ENCODE data around the gene PPM1H. TPM values are rescaled to one million over a fixed set of nuclear protein-coding genes. Genes with fewer than 3 reads are reported as not detected.
"Not testable (repeated sequence)": the region's sequence is repeated elsewhere in the genome, so short reads cannot be mapped to it uniquely, and the experiment has no call there.

PPM1H gene
- total and polyA plus RNA-seq, 2 donors (not counting 1 experiment from before 2014, with no cell fraction given): 0.01 TPM; not detected in 1

- H4K20me1 ChIP-seq (ENCODE audit: control insufficient read depth, insufficient read depth, low read length, poor library complexity, severe bottlenecking); H3K4me1 ChIP-seq (ENCODE audit: control insufficient read depth in 2 of 2, insufficient read depth in 2 of 2, low read length in 2 of 2); H3K9me3 ChIP-seq (ENCODE audit: control extremely low read depth in 1 of 3, control insufficient read depth in 2 of 3, insufficient read depth in 1 of 3, low read length in 2 of 3); H3K9ac ChIP-seq (ENCODE audit: low read length); H3K4me1 Mint-ChIP-seq; H3K27me3 Mint-ChIP-seq; DNase-seq; CTCF ChIA-PET; POLR2A ChIA-PET; ATAC-seq (ENCODE audit: low read depth); intact Hi-C loops (cut with micrococcal nuclease); H3K9me3 Mint-ChIP-seq (ENCODE audit: insufficient read depth); H3K4me3 Mint-ChIP-seq; H3K4me2 ChIP-seq (replicated peaks; ENCODE audit: low read depth, low read length, poor library complexity, severe bottlenecking); H2AFZ ChIP-seq (ENCODE audit: insufficient read depth, low read depth, low read length, poor library complexity, severe bottlenecking); H3K36me3 ChIP-seq (replicated peaks in 1 of 2; ENCODE audit: control extremely low read depth in 1 of 2, control insufficient read depth in 1 of 2, extremely low read depth in 1 of 2, insufficient read depth in 2 of 2, low read length in 1 of 2); H3K27ac Mint-ChIP-seq; H3K27me3 ChIP-seq (replicated peaks in 1 of 4; ENCODE audit: control extremely low read depth in 1 of 4, control insufficient read depth in 3 of 4, insufficient read depth in 4 of 4, low read length in 3 of 4); H3K79me2 ChIP-seq (ENCODE audit: control insufficient read depth, insufficient read depth, low read length); H3K27ac ChIP-seq (ENCODE audit: low read length in 2 of 2); H3K4me3 ChIP-seq (ENCODE audit: control extremely low read depth in 1 of 5, extremely low read depth in 1 of 5, insufficient read depth in 1 of 5, low read depth in 2 of 5, low read length in 4 of 5): not testable (repeated sequence)
- 94% methylated on average over 10 of the region's 11 CpGs for WGBS (ENCODE audit: insufficient coverage)
Measured at GRCh38 chr12:62965242-62965641, 30.3 kb upstream of the PPM1H start.

- Mint-ChIP-seq H3K9me3 (ENCODE audit: insufficient read depth) (no peaks in the 10 kb centered on the region), H3K27ac (no peak overlapping the region), H3K4me3 (no peak overlapping the region), H3K27me3 (no peaks in the 10 kb centered on the region), H3K4me1 (no peaks in the 10 kb centered on the region)
- Histone ChIP-seq H3K27ac (ENCODE audit: low read length in 2 of 2) (no peak overlapping the region), H3K79me2 (ENCODE audit: control insufficient read depth, insufficient read depth, low read length) (no peaks in the 10 kb centered on the region), H3K4me1 (ENCODE audit: control insufficient read depth in 2 of 2, insufficient read depth in 2 of 2, low read length in 2 of 2) (no peaks in the 10 kb centered on the region), H3K4me2 (replicated peaks; ENCODE audit: low read depth, low read length, poor library complexity, severe bottlenecking) (no peak overlapping the region), H3K9me3 (ENCODE audit: control extremely low read depth in 1 of 3, control insufficient read depth in 2 of 3, insufficient read depth in 1 of 3, low read length in 2 of 3) (no peaks in the 10 kb centered on the region), H2AFZ (ENCODE audit: insufficient read depth, low read depth, low read length, poor library complexity, severe bottlenecking) (no peak overlapping the region), H3K4me3 (ENCODE audit: control extremely low read depth in 1 of 5, extremely low read depth in 1 of 5, insufficient read depth in 1 of 5, low read depth in 2 of 5, low read length in 4 of 5) (no peak overlapping the region), H3K36me3 (replicated peaks in 1 of 2; ENCODE audit: control extremely low read depth in 1 of 2, control insufficient read depth in 1 of 2, extremely low read depth in 1 of 2, insufficient read depth in 2 of 2, low read length in 1 of 2) (no peaks in the 10 kb centered on the region), H4K20me1 (ENCODE audit: control insufficient read depth, insufficient read depth, low read length, poor library complexity, severe bottlenecking) (no peaks in the 10 kb centered on the region), H3K27me3 (replicated peaks in 1 of 4; ENCODE audit: control extremely low read depth in 1 of 4, control insufficient read depth in 3 of 4, insufficient read depth in 4 of 4, low read length in 3 of 4) (no peaks in the 10 kb centered on the region), H3K9ac (ENCODE audit: low read length) (no peak overlapping the region)
- intact Hi-C loops (cut with micrococcal nuclease): no loop called here
- WGBS (ENCODE audit: insufficient coverage): no CpG with 5 or more reads among the region's 2 CpGs
- no peak for DNase-seq
- TF ChIP-seq CTCF (IDR thresholded peaks at IDR 0.05) (no peak), EZH2 (IDR thresholded peaks at IDR 0.05; ENCODE audit: borderline replicate concordance, insufficient read depth, low read depth, low read length, poor library complexity, severe bottlenecking) (no peak)
- CTCF ChIA-PET: no interaction called here
- no peak for ATAC-seq (ENCODE audit: low read depth)
- POLR2A ChIA-PET: no interaction called here
Measured at GRCh38 chr12:62963486-62964041, 28.6 kb upstream of the PPM1H start.

Measured in B cell (primary cell).